K562 (cell line): ENCODE measurements around the gene ADAP1. TPM values are rescaled to one million over a fixed set of nuclear protein-coding genes. Genes with fewer than 3 reads are reported as not detected.

Experiments
- ATAC-seq: fragments of 200-7000 bp; cut with Tn5 transposase; 3 replicates; pipeline ENCODE4 v1.9.1; 2020; ENCODE audit warnings: moderate library complexity
- BruUV-seq: library from RNA; stranded (reverse); fragments of 400-500 nt; replicated peaks from 2 replicates; lab custom pipeline; 2021; lab: Mats Ljungman, UMichigan
- CTCF ChIA-PET: fragments of 300-600 bp; formaldehyde crosslinking; extraction: SDS; loops from one replicate; lab custom pipeline; 2021; ENCODE audit warnings: low intra/inter-chr PET ratio; lab: Yijun Ruan, JAX
- POLR2A ChIA-PET: fragments of 300-600, 350-650 bp; sonication (Branson Sonifier 250); formaldehyde crosslinking; extraction: SDS; loops from one replicate; lab custom pipeline; 2021; ENCODE audit warnings: antibody characterized with exemption, inconsistent platforms; lab: Yijun Ruan, JAX
- DNase-seq, 4 experiments: peaks; one replicate each; pipeline versions ENCODE4 v3.0.0 to v3.0.0-alpha.2; 2011 to 2018; ENCODE audit warnings: low spot score in 3 of 4, mixed read lengths in 3 of 4; ENCODE audit errors: extremely low read depth in 1 of 4
- FAIRE-seq: peaks from 2 replicates; lab custom pipeline; 2011; peaks lifted over from hg19 to GRCh38; lab: Jason Lieb, UNC
- H2AFZ ChIP-seq: 2 replicates; pipeline ENCODE4 v1.6.0; 2011; ENCODE audit warnings: low read depth, low read length, control low read depth, inconsistent platforms
- H3K27ac ChIP-seq: fragments of 200-600 bp; 3 replicates; pipeline ENCODE4 v1.8.0; 2011; ENCODE audit warnings: low read depth, mild to moderate bottlenecking, control low read depth, inconsistent platforms, low read length, moderate library complexity, mixed read lengths; ENCODE audit errors: extremely low read depth
- H3K27me3 ChIP-seq, 2 experiments: fragments of 300-600 bp in 1 of 2; 2 replicates in 1 of 2; 3 replicates in 1 of 2; pipeline versions ENCODE4 v1.6.0 to v1.8.0; 2011; ENCODE audit warnings: inconsistent platforms in 2 of 2, low read length in 2 of 2, mild to moderate bottlenecking in 1 of 2, mixed read lengths in 1 of 2, moderate library complexity in 1 of 2; ENCODE audit not compliant: control insufficient read depth in 2 of 2, insufficient read depth in 2 of 2
- H3K36me3 ChIP-seq: fragments of 300-600 bp; 3 replicates; pipeline ENCODE4 v1.8.0; 2011; ENCODE audit warnings: mild to moderate bottlenecking, low read length, inconsistent platforms; ENCODE audit not compliant: control insufficient read depth, insufficient read depth
- H3K4me1 ChIP-seq, 2 experiments: fragments of 200-600 bp in 1 of 2; replicated peaks in 1 of 2; 2 replicates in 1 of 2; 3 replicates in 1 of 2; pipeline versions ENCODE4 v1.5.1 to v1.8.0; 2011; ENCODE audit warnings: inconsistent platforms in 2 of 2, low read length in 2 of 2, mild to moderate bottlenecking in 1 of 2, mixed read lengths in 1 of 2, moderate library complexity in 1 of 2; ENCODE audit not compliant: control insufficient read depth in 2 of 2, insufficient read depth in 2 of 2
- H3K4me2 ChIP-seq: 2 replicates; pipeline ENCODE4 v1.6.1; 2011; ENCODE audit warnings: low read length, control low read depth, inconsistent platforms, mixed read lengths; ENCODE audit not compliant: insufficient read depth
- H3K4me3 ChIP-seq: fragments of 200-600 bp; sonication (generic), shearing (Covaris generic); 2 replicates; pipeline ENCODE4 v1.5.1; 2016; ENCODE audit warnings: control low read depth, inconsistent platforms
- H3K79me2 ChIP-seq: fragments of 200-600 bp; 3 replicates; pipeline ENCODE4 v1.8.0; 2011; ENCODE audit warnings: low read length, inconsistent platforms; ENCODE audit not compliant: control insufficient read depth, insufficient read depth
- H3K9ac ChIP-seq, 2 experiments: 2 replicates each; pipeline versions ENCODE4 v1.6.0 to v1.6.1; 2011; ENCODE audit warnings: low read depth in 2 of 2, low read length in 2 of 2, control low read depth in 1 of 2, inconsistent platforms in 1 of 2, mild to moderate bottlenecking in 1 of 2, mixed read lengths in 1 of 2; ENCODE audit not compliant: insufficient read depth in 1 of 2
- H3K9me1 ChIP-seq: one replicate; pipeline ENCODE4 v1.6.0; 2011; ENCODE audit warnings: inconsistent platforms, mild to moderate bottlenecking, low read length, moderate library complexity; ENCODE audit not compliant: control insufficient read depth, insufficient read depth
- H3K9me3 ChIP-seq: replicated peaks from 2 replicates; pipeline ENCODE4 v1.5.1; 2011; ENCODE audit warnings: low read depth, low read length, inconsistent platforms; ENCODE audit not compliant: control insufficient read depth, insufficient read depth
- H4K20me1 ChIP-seq: replicated peaks from 2 replicates; pipeline ENCODE4 v1.6.1; 2011; ENCODE audit warnings: low read length, inconsistent platforms, mixed read lengths; ENCODE audit not compliant: control insufficient read depth, insufficient read depth
- ARID2 ChIP-seq: fragments of 450-650 bp; IDR thresholded peaks from 2 replicates; pipeline ENCODE4 v1.6.1; 2017; ENCODE audit warnings: antibody characterized with exemption, mild to moderate bottlenecking
- ESRRB ChIP-seq: fragments of 250-450 bp; sonication (Bioruptor Pico); IDR thresholded peaks from 2 replicates; pipeline ENCODE4 v1.5.0; 2020; ENCODE audit warnings: mild to moderate bottlenecking, moderate library complexity, borderline replicate concordance
- GTF2A2 ChIP-seq: IDR thresholded peaks from 2 replicates; pipeline ENCODE4 v1.6.1; 2016; ENCODE audit warnings: mild to moderate bottlenecking, missing genetic modification characterization, missing compliant biosample characterization
- MBD2 ChIP-seq: sonication (generic); IDR thresholded peaks from 2 replicates; pipeline ENCODE4 v1.6.1; 2016; ENCODE audit warnings: low read depth, borderline replicate concordance
- MCM3 ChIP-seq: fragments of 450-650 bp; IDR thresholded peaks from 2 replicates; pipeline ENCODE4 v1.6.1; 2016
- NR1H2 ChIP-seq: sonication (generic); formaldehyde crosslinking; IDR thresholded peaks from 2 replicates; pipeline ENCODE4 v1.4.0; 2020; ENCODE audit warnings: mild to moderate bottlenecking, missing genetic modification reagents
- RBM17 ChIP-seq: fragments of 200-400 bp; formaldehyde crosslinking; IDR thresholded peaks from 2 replicates; pipeline ENCODE4 v1.6.1; 2017; ENCODE audit warnings: low read depth, mild to moderate bottlenecking, low read length, borderline replicate concordance
- SOX6 ChIP-seq: fragments of 450-650 bp; IDR thresholded peaks from 2 replicates; pipeline ENCODE4 v1.6.1; 2014; ENCODE audit warnings: mild to moderate bottlenecking
- SP1 ChIP-seq: sonication (generic); formaldehyde crosslinking; IDR thresholded peaks from 2 replicates; pipeline ENCODE4 v1.8.1; 2022; ENCODE audit warnings: mild to moderate bottlenecking, missing genetic modification reagents
- TEAD2 ChIP-seq: fragments of 450-650 bp; IDR thresholded peaks from 2 replicates; pipeline ENCODE4 v1.6.1; 2016; ENCODE audit warnings: missing genetic modification characterization, control low read depth, missing compliant biosample characterization
- ZNF316 ChIP-seq: fragments of 450-650 bp; IDR thresholded peaks from 2 replicates; pipeline ENCODE4 v1.6.1; 2016
- ZNF699 ChIP-seq: fragments of 250-450 bp; sonication (Bioruptor Pico); IDR thresholded peaks from 2 replicates; pipeline ENCODE4 v1.8.0; 2021; ENCODE audit warnings: mild to moderate bottlenecking, moderate library complexity; ENCODE audit not compliant: insufficient replicate concordance
- WGBS: fragments of 100-300 bp; shearing (Covaris generic); methylation state at CpG from one replicate; pipeline ENCODE4 v1.1.6; 2016; ENCODE audit warnings: low coverage, mixed read lengths; ENCODE audit not compliant: insufficient coverage; ENCODE audit errors: missing lambda C conversion rate; 5-methylcytosine and 5-hydroxymethylcytosine counted together
- in situ Hi-C: fragments of 300-500 bp; cut with MboI; formaldehyde crosslinking; loops from 4 replicates; pipeline ENCODE4 v1.15.0; 2018; ENCODE audit warnings: inconsistent platforms, mixed read lengths
- intact Hi-C: fragments of 100-400 bp; cut with micrococcal nuclease; formaldehyde crosslinking; loops from 2 replicates; pipeline ENCODE4 v1.14.2; 2022
- polyA plus RNA-seq, 8 experiments: library from polyadenylated mRNA; depleted of rRNA in 4 of 8; stranded (reverse) in 5 of 8; unstranded in 3 of 8; fragments of >200 nt; fragmentation: Nextera tagmentation in 2 of 8; fragmentation: Illumina TruSeq in 1 of 8; extraction: Ambion mirVana in 2 of 8; extraction: Trizol in 1 of 8; gene quantifications; 2 replicates each; pipeline versions ENCODE4 v1.2.1 to v1.2.3, GENCODE V29; 2011 to 2014; ENCODE audit warnings: inconsistent platforms in 1 of 8, missing spikeins in 1 of 8
- total RNA-seq, 7 experiments: library from RNA; depleted of rRNA in 6 of 7; stranded (reverse); fragments of >200 nt in 6 of 7; fragmentation: Illumina TruSeq in 2 of 7; extraction: Trizol in 2 of 7; gene quantifications; 2 replicates each; pipeline versions ENCODE4 v1.2.1 to v1.2.3, GENCODE V29; 2011 to 2021; ENCODE audit warnings: low replicate concordance in 1 of 7
- TF ChIP-seq, protein P1 (sequence below): fragments of 250-450 bp; sonication (Bioruptor Pico); IDR thresholded peaks from 2 replicates; pipeline ENCODE4 v1.8.0; 2022; ENCODE audit warnings: inconsistent platforms
- TF ChIP-seq, protein P2 (sequence below): fragments of 450-650 bp; formaldehyde crosslinking; IDR thresholded peaks from 2 replicates; pipeline ENCODE4 v1.4.0; 2020; ENCODE audit warnings: mild to moderate bottlenecking, moderate library complexity

The ADAP1 gene
- total and polyA plus RNA-seq, 9 of the 15 experiments (the other 6 are each of a cell fraction or from before 2014, with no cell fraction given): 0.27 to 1.4 (median 0.52) TPM; not detected in 3

DNA sequence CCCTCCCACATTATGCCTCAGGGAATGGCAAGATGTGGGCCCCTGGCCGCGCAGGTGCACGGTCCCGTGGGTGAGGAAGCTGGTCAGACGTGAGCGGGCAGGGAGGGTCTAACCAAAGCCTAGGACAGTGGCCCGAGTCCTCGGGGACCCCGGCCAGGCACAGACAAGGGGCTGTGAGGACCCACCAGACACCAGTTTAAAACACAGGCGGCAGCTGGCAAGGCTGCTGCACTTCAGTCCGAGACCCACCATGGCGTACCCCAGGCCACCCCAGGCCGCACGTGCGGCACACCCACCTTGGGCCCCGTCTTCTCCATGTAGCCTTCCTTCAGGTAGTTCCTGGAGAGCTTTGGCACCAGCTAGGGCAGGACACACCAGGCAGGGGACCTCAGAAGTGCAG, 54.7 kb downstream of the ADAP1 start:
- Histone ChIP-seq H3K79me2 (no peaks in the 10 kb centered on the region), H3K27ac (no peak overlapping the region), H3K27me3 (peaks cover 7 to 13% of the 10 kb centered on the region in 2 experiments; a peak in 1 of 5 replicates), H3K4me1 (peaks cover 26 to 80% of the 10 kb centered on the region in 2 experiments), H3K36me3 (peaks cover 34% of the 10 kb centered on the region; the same call in 2 of the 3 replicates), H2AFZ (no peak overlapping the region), H3K4me2 (no peak overlapping the region), H3K9ac (no peak overlapping the region; a peak in 1 of 4 replicates), H3K9me1 (no peaks in the 10 kb centered on the region), H4K20me1 (no peaks in the 10 kb centered on the region; the same call in 1 of the 2 replicates), H3K4me3 (no peak overlapping the region), H3K9me3 (no peaks in the 10 kb centered on the region)
- BruUV-seq: no TSS peak
- ChIA-PET CTCF (no interaction called here), POLR2A (interaction anchor here (1.0 to 1.2 kb wide), 2 partner anchors 14 to 26 kb away, joined by 3 to 4 read pairs; no protein-coding TSS in a partner anchor)
- no peak for TF ChIP-seq MCM3
- no peak for TF ChIP-seq SP1 (CRISPR knock-in tag)
- TF ChIP-seq ZNF699 (CRISPR knock-in tag): no peak
- TF ChIP-seq, protein P1, sequence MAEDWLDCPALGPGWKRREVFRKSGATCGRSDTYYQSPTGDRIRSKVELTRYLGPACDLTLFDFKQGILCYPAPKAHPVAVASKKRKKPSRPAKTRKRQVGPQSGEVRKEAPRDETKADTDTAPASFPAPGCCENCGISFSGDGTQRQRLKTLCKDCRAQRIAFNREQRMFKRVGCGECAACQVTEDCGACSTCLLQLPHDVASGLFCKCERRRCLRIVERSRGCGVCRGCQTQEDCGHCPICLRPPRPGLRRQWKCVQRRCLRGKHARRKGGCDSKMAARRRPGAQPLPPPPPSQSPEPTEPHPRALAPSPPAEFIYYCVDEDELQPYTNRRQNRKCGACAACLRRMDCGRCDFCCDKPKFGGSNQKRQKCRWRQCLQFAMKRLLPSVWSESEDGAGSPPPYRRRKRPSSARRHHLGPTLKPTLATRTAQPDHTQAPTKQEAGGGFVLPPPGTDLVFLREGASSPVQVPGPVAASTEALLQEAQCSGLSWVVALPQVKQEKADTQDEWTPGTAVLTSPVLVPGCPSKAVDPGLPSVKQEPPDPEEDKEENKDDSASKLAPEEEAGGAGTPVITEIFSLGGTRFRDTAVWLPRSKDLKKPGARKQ (CRISPR knock-in tag): no peak
- TF ChIP-seq ESRRB: no peak
- no peak for TF ChIP-seq TEAD2
- TF ChIP-seq SOX6: no peak
- TF ChIP-seq ZNF316: no peak
- no peak for TF ChIP-seq NR1H2 (CRISPR knock-in tag)
- no peak for TF ChIP-seq ARID2
- no peak for TF ChIP-seq RBM17
- TF ChIP-seq GTF2A2 (tag): no peak
- TF ChIP-seq MBD2: no peak
- TF ChIP-seq, protein P2, sequence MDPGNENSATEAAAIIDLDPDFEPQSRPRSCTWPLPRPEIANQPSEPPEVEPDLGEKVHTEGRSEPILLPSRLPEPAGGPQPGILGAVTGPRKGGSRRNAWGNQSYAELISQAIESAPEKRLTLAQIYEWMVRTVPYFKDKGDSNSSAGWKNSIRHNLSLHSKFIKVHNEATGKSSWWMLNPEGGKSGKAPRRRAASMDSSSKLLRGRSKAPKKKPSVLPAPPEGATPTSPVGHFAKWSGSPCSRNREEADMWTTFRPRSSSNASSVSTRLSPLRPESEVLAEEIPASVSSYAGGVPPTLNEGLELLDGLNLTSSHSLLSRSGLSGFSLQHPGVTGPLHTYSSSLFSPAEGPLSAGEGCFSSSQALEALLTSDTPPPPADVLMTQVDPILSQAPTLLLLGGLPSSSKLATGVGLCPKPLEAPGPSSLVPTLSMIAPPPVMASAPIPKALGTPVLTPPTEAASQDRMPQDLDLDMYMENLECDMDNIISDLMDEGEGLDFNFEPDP (CRISPR knock-in tag): no peak
- WGBS: 92% methylated on average over 12 of the region's 16 CpGs
- no peak for DNase-seq
- no peak for ATAC-seq
- FAIRE-seq: no peak
- intact Hi-C loops: no loop called here
- in situ Hi-C loops: no loop called here
